HEK293 (cell line): ENCODE measurements around the gene GLCE.
"Not testable (repeated sequence)": the region's sequence is repeated elsewhere in the genome, so short reads cannot be mapped to it uniquely, and the experiment has no call there.

Experiments
- CTCF ChIP-seq: fragments of 450-650 bp; formaldehyde crosslinking; IDR thresholded peaks from 2 replicates; pipeline ENCODE4 v1.5.1; 2016; ENCODE audit warnings: missing biosample characterization, missing genetic modification characterization
- PATZ1 ChIP-seq: fragments of 450-650 bp; formaldehyde crosslinking; IDR thresholded peaks from 2 replicates; pipeline ENCODE4 v1.5.1; 2016; ENCODE audit warnings: missing biosample characterization, missing genetic modification characterization
- SP2 ChIP-seq: fragments of 450-650 bp; formaldehyde crosslinking; IDR thresholded peaks from 2 replicates; pipeline ENCODE4 v1.5.1; 2016; ENCODE audit warnings: missing biosample characterization, missing genetic modification characterization
- YY1 ChIP-seq: fragments of 450-650 bp; formaldehyde crosslinking; IDR thresholded peaks from 2 replicates; pipeline ENCODE4 v1.5.1; 2018; ENCODE audit warnings: missing biosample characterization, missing genetic modification characterization
- ZNF10 ChIP-seq: fragments of 450-650 bp; formaldehyde crosslinking; IDR thresholded peaks from 2 replicates; pipeline ENCODE4 v1.5.1; 2017; ENCODE audit warnings: missing biosample characterization, missing genetic modification characterization
- ZNF175 ChIP-seq: fragments of 450-650 bp; formaldehyde crosslinking; IDR thresholded peaks from 2 replicates; pipeline ENCODE4 v1.5.1; 2016; ENCODE audit warnings: missing biosample characterization, missing genetic modification characterization
- ZNF292 ChIP-seq: fragments of 450-650 bp; formaldehyde crosslinking; IDR thresholded peaks from 2 replicates; pipeline ENCODE4 v1.5.1; 2016; ENCODE audit warnings: low read depth, missing biosample characterization, missing genetic modification characterization, borderline replicate concordance
- ZNF530 ChIP-seq: fragments of 450-650 bp; formaldehyde crosslinking; IDR thresholded peaks from 2 replicates; pipeline ENCODE4 v1.5.1; 2016; ENCODE audit warnings: low read depth, missing biosample characterization, missing genetic modification characterization
- ZNF555 ChIP-seq: fragments of 450-650 bp; formaldehyde crosslinking; conservative IDR thresholded peaks from 2 replicates; pipeline ENCODE4 v1.5.1; 2017; ENCODE audit warnings: missing biosample characterization, mild to moderate bottlenecking, missing genetic modification characterization, inconsistent platforms
- ZNF626 ChIP-seq: fragments of 450-650 bp; sonication (Bioruptor Pico); formaldehyde crosslinking; IDR thresholded peaks from 2 replicates; pipeline ENCODE4 v1.5.1; 2018; ENCODE audit warnings: missing biosample characterization, missing genetic modification characterization, inconsistent platforms
- ZNF76 ChIP-seq: fragments of 450-650 bp; formaldehyde crosslinking; IDR thresholded peaks from 2 replicates; pipeline ENCODE4; 2016; ENCODE audit warnings: low read depth, missing biosample characterization, missing genetic modification characterization, borderline replicate concordance
- ZNF776 ChIP-seq: fragments of 450-650 bp; formaldehyde crosslinking; IDR thresholded peaks from 2 replicates; pipeline ENCODE4 v1.5.0; 2017; ENCODE audit warnings: missing biosample characterization, missing genetic modification characterization, borderline replicate concordance
- ZNF785 ChIP-seq: fragments of 450-650 bp; formaldehyde crosslinking; IDR thresholded peaks from 2 replicates; pipeline ENCODE4 v1.5.1; 2016; ENCODE audit warnings: missing biosample characterization, missing genetic modification characterization
- ZNF791 ChIP-seq: fragments of 450-650 bp; formaldehyde crosslinking; IDR thresholded peaks from 2 replicates; pipeline ENCODE4 v1.5.1; 2016; ENCODE audit warnings: missing biosample characterization, missing genetic modification characterization

- not testable (repeated sequence) for TF ChIP-seq ZNF10 (tag by site-specific recombination); ZNF530 (tag by site-specific recombination); PATZ1 (tag by site-specific recombination); ZNF175 (tag by site-specific recombination); ZNF292; CTCF (tag by site-specific recombination); ZNF76; ZNF791 (tag by site-specific recombination); ZNF785; SP2 (tag by site-specific recombination); ZNF555 (tag by site-specific recombination); ZNF776 (tag by site-specific recombination); ZNF626 (tag by site-specific recombination); YY1 (tag by site-specific recombination)
Observed at GRCh38 chr15:69302087-69302486, 141.7 kb downstream of the GLCE start.
